Liver (tissue), 3 donors: Measurements from ENCODE around the gene RBM33.

Experiments used
- ATF3 ChIP-seq: IDR thresholded peaks from 2 replicates; pipeline ENCODE4 v1.6.1; 2016; ENCODE audit warnings: antibody characterized with exemption
- CTCF ChIP-seq: fragments of 150-350 bp; IDR thresholded peaks from 2 replicates; pipeline ENCODE4 v1.5.1; 2017; ENCODE audit warnings: improper control_type of control experiment, low read depth, low read length; ENCODE audit not compliant: missing input control
- FOXA1 ChIP-seq: IDR thresholded peaks from 2 replicates; pipeline ENCODE4 v1.6.1; 2016; ENCODE audit warnings: antibody characterized with exemption
- GABPA ChIP-seq, 2 donors: IDR thresholded peaks in 1 of 2; conservative IDR thresholded peaks in 1 of 2; 2 replicates each; pipeline ENCODE4 v1.6.1; 2016; ENCODE audit warnings: antibody characterized with exemption in 2 of 2, mild to moderate bottlenecking in 1 of 2, moderate library complexity in 1 of 2
- MAX ChIP-seq: IDR thresholded peaks from 2 replicates; pipeline ENCODE4 v1.6.1; 2016; ENCODE audit warnings: antibody characterized with exemption
- NR2F2 ChIP-seq: IDR thresholded peaks from 2 replicates; pipeline ENCODE4 v1.6.1; 2016; ENCODE audit warnings: antibody characterized with exemption
- RXRA ChIP-seq, 2 donors: IDR thresholded peaks; 2 replicates each; pipeline ENCODE4 v1.6.1; 2017 to 2018; ENCODE audit warnings: antibody characterized with exemption in 2 of 2, mild to moderate bottlenecking in 1 of 2
- SP1 ChIP-seq: IDR thresholded peaks from 2 replicates; pipeline ENCODE4 v1.6.1; 2018; ENCODE audit warnings: antibody characterized with exemption, mild to moderate bottlenecking
- TAF1 ChIP-seq: conservative IDR thresholded peaks from 2 replicates; pipeline ENCODE4 v1.6.1; 2016; ENCODE audit warnings: antibody characterized with exemption, mild to moderate bottlenecking
- YY1 ChIP-seq: IDR thresholded peaks from 2 replicates; pipeline ENCODE4 v1.6.1; 2016; ENCODE audit warnings: antibody characterized with exemption, mild to moderate bottlenecking
- donor health status: healthy.
- donor health status: healthy.

DNA sequence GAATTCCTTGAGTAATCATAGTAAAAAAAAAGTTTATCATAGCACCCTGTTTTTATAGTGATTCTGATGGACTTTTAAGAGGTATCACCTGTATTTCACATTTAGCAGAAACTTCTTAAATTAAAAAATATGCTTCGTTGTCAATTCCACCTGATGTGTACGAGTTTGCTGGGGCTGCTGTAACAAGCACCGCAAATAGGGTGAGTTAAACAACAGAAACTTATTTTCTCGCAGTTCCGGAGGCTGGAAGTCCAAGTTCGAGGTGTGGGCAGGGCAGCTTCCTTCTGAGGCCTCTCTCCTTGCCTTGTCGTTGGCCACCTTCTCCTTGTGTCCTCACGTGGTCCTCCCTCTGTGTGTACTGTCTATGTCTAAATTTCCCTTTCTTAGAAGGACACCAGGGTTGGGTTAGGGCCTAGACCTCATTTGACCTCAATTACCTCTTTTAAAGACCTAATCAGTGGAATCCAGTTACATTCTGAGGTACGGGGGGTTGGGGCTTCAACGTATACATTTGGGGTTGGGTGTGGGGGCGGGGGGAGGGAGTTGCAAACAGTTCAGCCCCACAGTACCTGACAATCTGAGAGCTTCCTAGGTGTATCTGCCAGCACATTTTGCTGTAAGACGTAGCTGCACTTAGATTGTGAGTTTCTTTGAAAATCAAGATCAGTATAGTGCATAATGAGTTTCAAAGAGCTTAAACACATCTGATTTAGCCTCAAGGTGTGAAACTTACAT is 72.7 kb downstream of the RBM33 start:
- TF ChIP-seq CTCF (no peak), ATF3 (no peak), TAF1 (no peak), RXRA (IDR thresholded peaks at IDR 0.05) (no peak), GABPA (IDR thresholded peaks at IDR 0.05 in 1 of 2, conservative IDR thresholded peaks at IDR 0.05 in 1 of 2) (no peak), SP1 (no peak), FOXA1 (no peak), YY1 (no peak), MAX (no peak), NR2F2 (no peak)
